Mucosa of descending colon (tissue), 3 donors: ENCODE data around the gene GBE1. TPM values are rescaled to one million over a fixed set of nuclear protein-coding genes. Genes with fewer than 3 reads are reported as not detected.

ENCODE experiments used
- ATAC-seq: fragments of 200-7000 bp; cut with Tn5 transposase; one replicate; pipeline ENCODE4 v1.9.1; 2020; ENCODE audit warnings: mild to moderate bottlenecking, moderate library complexity
- DNase-seq, 3 donors: peaks; one replicate each; pipeline ENCODE4 v3.0.0-alpha.2; 2020
- H3K36me3 ChIP-seq: fragments of 200-600 bp; one replicate; pipeline ENCODE4 v1.8.0; 2021; ENCODE audit warnings: low read depth, mild to moderate bottlenecking
- H3K4me1 ChIP-seq: fragments of 200-600 bp; one replicate; pipeline ENCODE4 v1.8.0; 2021; ENCODE audit warnings: low read depth, mild to moderate bottlenecking
- H3K4me3 ChIP-seq: fragments of 200-600 bp; one replicate; pipeline ENCODE4 v1.8.0; 2021; ENCODE audit warnings: mild to moderate bottlenecking
- H3K9me3 ChIP-seq: fragments of 200-600 bp; one replicate; pipeline ENCODE4 v1.8.0; 2021; ENCODE audit warnings: mild to moderate bottlenecking
- intact Hi-C, 2 donors: fragments of 100-400 bp; cut with DNase I in 1 of 2; cut with micrococcal nuclease in 1 of 2; formaldehyde crosslinking; loops; one replicate each; pipeline versions ENCODE4 v1.11.0 to v1.11.1; 2022; cut with DNase I, micrococcal nuclease
- total RNA-seq, 3 donors: library from RNA; stranded (reverse); fragmentation: NEBNext Ultra II Directional in 2 of 3; extraction: Animal tissue kit (Norgen Biotek cat#: 25700) in 2 of 3; gene quantifications; one replicate each; pipeline versions ENCODE4 v1.2.1 to v1.2.4, GENCODE V29; 2021 to 2023
- TF ChIP-seq, protein P1 (sequence below): fragments of 200-600 bp; IDR thresholded peaks from one replicate; pipeline ENCODE4 v1.8.0; 2022; ENCODE audit warnings: antibody characterized with exemption, mild to moderate bottlenecking
- donor health status: DM: no; HTN: no; CAD: no; lungs with moderate emphysema.
- donor health status: DM: no; HTN: no; CAD: no.
- donor health status: DM: no; HTN: yes; CAD: no.

Gene GBE1
- total RNA-seq, 3 donors from 2014 or later: 17.7 to 20.3 (median 18.8) TPM

DNA sequence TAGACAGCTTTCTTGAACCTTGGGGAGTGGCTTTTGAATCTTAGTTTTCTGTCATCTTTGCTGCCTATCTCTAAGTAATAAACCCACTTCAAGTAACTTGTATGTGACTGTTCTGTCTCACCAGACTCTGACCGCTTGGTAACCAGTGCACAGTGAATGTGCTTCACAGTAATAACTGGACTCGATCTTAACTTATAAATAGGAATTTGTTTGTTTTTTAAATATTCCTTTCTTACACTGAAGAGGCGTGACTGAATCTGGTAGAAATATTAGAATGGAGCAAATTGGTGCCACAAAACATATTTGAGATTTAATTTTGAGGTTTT, 318.0 kb downstream of the GBE1 start:
- Histone ChIP-seq H3K4me1 (no peaks in the 10 kb centered on the region), H3K4me3 (no peak overlapping the region), H3K9me3 (no peaks in the 10 kb centered on the region), H3K36me3 (no peaks in the 10 kb centered on the region)
- DNase-seq (no peak), ATAC-seq (no peak)
- TF ChIP-seq, protein P1, sequence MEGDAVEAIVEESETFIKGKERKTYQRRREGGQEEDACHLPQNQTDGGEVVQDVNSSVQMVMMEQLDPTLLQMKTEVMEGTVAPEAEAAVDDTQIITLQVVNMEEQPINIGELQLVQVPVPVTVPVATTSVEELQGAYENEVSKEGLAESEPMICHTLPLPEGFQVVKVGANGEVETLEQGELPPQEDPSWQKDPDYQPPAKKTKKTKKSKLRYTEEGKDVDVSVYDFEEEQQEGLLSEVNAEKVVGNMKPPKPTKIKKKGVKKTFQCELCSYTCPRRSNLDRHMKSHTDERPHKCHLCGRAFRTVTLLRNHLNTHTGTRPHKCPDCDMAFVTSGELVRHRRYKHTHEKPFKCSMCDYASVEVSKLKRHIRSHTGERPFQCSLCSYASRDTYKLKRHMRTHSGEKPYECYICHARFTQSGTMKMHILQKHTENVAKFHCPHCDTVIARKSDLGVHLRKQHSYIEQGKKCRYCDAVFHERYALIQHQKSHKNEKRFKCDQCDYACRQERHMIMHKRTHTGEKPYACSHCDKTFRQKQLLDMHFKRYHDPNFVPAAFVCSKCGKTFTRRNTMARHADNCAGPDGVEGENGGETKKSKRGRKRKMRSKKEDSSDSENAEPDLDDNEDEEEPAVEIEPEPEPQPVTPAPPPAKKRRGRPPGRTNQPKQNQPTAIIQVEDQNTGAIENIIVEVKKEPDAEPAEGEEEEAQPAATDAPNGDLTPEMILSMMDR: no peak
- intact Hi-C loops: no loop called here

DNA sequence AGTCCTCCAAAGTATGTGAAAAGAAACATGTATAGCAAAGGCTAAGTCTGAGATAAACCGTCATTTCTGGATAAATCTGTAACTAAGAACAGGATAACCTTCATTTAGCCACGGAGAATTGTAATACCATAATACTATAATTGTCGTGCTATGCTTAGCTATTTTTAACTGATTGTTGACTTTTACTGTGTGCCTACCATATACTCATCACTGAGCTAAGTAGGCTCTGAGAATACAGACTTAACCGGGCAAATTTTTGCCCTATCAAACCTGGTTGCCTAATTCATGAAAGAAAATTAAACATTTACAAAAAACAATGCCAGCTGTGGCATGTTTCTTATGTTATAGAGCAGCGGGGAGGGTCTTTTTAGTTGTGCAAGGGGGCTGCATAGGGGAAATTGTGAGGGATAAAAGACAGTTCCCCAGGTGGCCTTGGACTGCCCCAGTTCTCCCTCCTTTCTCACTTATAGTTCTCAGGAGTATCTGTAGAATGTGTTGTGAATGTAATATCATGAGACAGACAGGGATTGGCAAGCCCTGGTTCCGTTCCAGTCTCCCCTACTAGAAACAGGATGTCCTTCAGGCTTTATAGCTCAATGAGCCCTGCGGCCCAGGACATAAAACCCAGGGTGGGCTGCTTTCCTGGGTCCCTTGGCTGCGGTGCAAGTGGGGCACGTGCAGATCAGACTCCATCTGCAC, 318.5 kb downstream of the GBE1 start:
- no peak overlapping the region for H3K4me3 ChIP-seq
- ATAC-seq (no peak), DNase-seq (no peak)
- no peaks in the 10 kb centered on the region for H3K9me3 ChIP-seq
- TF ChIP-seq, protein P1: no peak
- no peaks in the 10 kb centered on the region for H3K36me3 ChIP-seq
- no peaks in the 10 kb centered on the region for H3K4me1 ChIP-seq
- intact Hi-C loops: no loop called here

DNA sequence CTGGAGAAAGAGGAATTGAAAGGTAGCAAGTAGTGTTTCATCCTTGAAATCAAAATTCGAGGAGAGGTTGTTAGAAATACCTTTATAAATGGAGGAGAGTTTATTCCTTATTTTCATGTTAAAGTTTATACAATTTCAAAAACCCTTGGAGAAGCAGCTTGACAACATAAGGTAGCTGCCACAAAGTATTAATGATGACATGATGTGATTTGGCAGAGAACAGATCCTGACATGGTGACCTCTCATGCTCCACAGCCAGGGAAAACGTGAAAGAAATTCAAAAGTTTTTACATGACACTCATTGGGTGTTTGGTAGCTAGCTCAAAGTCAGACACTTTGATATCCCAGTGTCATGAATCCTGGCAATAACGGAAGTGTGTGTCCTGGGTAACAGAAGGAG, 320.8 kb downstream of the GBE1 start:
- Histone ChIP-seq H3K36me3 (no peaks in the 10 kb centered on the region), H3K9me3 (no peaks in the 10 kb centered on the region), H3K4me3 (no peak overlapping the region), H3K4me1 (no peaks in the 10 kb centered on the region)
- ATAC-seq (no peak), DNase-seq (no peak)
- intact Hi-C loops: no loop called here
- TF ChIP-seq, protein P1: no peak
